ENCODE measurements around the gene MUC6. TPM values are rescaled to one million over a fixed set of nuclear protein-coding genes. Genes with fewer than 3 reads are reported as not detected.

The MUC6 gene
- total RNA-seq, 1 experiment from 2014 or later: not detected

GRCh38 chr11:1022411-1022810, 14.1 kb downstream of the MUC6 start:
- no peak overlapping the region for H3K18ac ChIP-seq (ENCODE audit: insufficient read length, low read depth, low read length)
- H2AFZ ChIP-seq (ENCODE audit: low read length): no peak overlapping the region
- peaks cover 4 to 8% (median 5%) of the 10 kb centered on the region in 3 experiments; a peak in 6 of 7 replicates for H3K36me3 Mint-ChIP-seq (ENCODE audit: insufficient read depth in 1 of 3, low read depth in 3 of 3)
- no peak overlapping the region for H3K23ac ChIP-seq (ENCODE audit: insufficient read length, low read depth, low read length)
- no peak for TF ChIP-seq CTCF (conservative IDR thresholded peaks at IDR 0.05)
- no peak overlapping the region for H3K27ac ChIP-seq (ENCODE audit: insufficient read length, low read depth, low read length)
- H3T11ph ChIP-seq (ENCODE audit: low read length): no peak overlapping the region
- H2AK5ac ChIP-seq (ENCODE audit: insufficient read length, low read length): no peak overlapping the region
- no peak overlapping the region for H2BK20ac ChIP-seq (ENCODE audit: low read depth, low read length, poor library complexity, severe bottlenecking)
- no peak overlapping the region for H2BK120ac ChIP-seq (ENCODE audit: low read depth, low read length, poor library complexity, severe bottlenecking)
- no peak overlapping the region for H4K91ac ChIP-seq (ENCODE audit: insufficient read length, low read depth, low read length)
- H3K4ac ChIP-seq (ENCODE audit: low read depth, low read length): no peak overlapping the region
- H4K20me1 ChIP-seq (ENCODE audit: control insufficient read depth, insufficient read depth, insufficient read length): peaks cover 2% of the 10 kb centered on the region
- H3K4me3 Mint-ChIP-seq: no peak overlapping the region
- H2BK5ac ChIP-seq (ENCODE audit: insufficient read length, low read length): no peak overlapping the region
- peak overlapping the region in 1 of 3 experiments; percentile 54; a peak in 3 of 7 replicates for H3K27ac Mint-ChIP-seq
- no peak overlapping the region for H4K5ac ChIP-seq (ENCODE audit: insufficient read length, low read depth, low read length)
- H3K9ac ChIP-seq (ENCODE audit: extremely low read depth, insufficient read length, low read length): no peak overlapping the region
- no peak overlapping the region for H3K56ac ChIP-seq (ENCODE audit: insufficient read length, low read depth, low read length)
- peaks cover 9% of the 10 kb centered on the region in 2 experiments for H3K9me3 Mint-ChIP-seq
- no peaks in the 10 kb centered on the region for H3K4me1 ChIP-seq (ENCODE audit: insufficient read depth, low read length)
- no peak overlapping the region for H4K8ac ChIP-seq (replicated peaks; ENCODE audit: insufficient read length, low read depth, low read length)
- H3K23me2 ChIP-seq (ENCODE audit: insufficient read length, low read depth, low read length, poor library complexity, severe bottlenecking): no peaks in the 10 kb centered on the region
- no peak overlapping the region for H3K4me2 ChIP-seq (ENCODE audit: insufficient read depth, insufficient read length, low read length)
- H2BK12ac ChIP-seq (ENCODE audit: insufficient read length, low read depth, low read length): no peak overlapping the region
- no peak overlapping the region for H3K14ac ChIP-seq (ENCODE audit: insufficient read depth, low read length)
- peaks cover 3 to 8% of the 10 kb centered on the region in 2 experiments; a peak in 2 of 4 replicates for H3K4me1 Mint-ChIP-seq
- H3K27me3 ChIP-seq (ENCODE audit: insufficient read depth, low read length): no peaks in the 10 kb centered on the region
- no peaks in the 10 kb centered on the region for H3K79me2 ChIP-seq (ENCODE audit: insufficient read depth, low read length)
- WGBS (ENCODE audit: extremely low coverage, insufficient read length, low lambda C conversion rate): no CpG with 5 or more reads among the region's 7 CpGs
- no peaks in the 10 kb centered on the region for H3K79me1 ChIP-seq (ENCODE audit: insufficient read depth, low read depth, low read length, poor library complexity, severe bottlenecking)
- DNase-seq: no peak
- no peak overlapping the region for H2BK15ac ChIP-seq (ENCODE audit: low read depth, low read length)
- peaks cover 3% of the 10 kb centered on the region for H3K9me3 ChIP-seq (ENCODE audit: control insufficient read depth, low read depth, low read length)
- peaks cover 6% of the 10 kb centered on the region for H3K27me3 Mint-ChIP-seq (ENCODE audit: low read depth)

Data from H9 (cell line).